HepG2 (cell line): ENCODE results near the gene MAP4K3. TPM values are rescaled to one million over a fixed set of nuclear protein-coding genes. Genes with fewer than 3 reads are reported as not detected.

Experiments used
- ATF7-NPFF ChIP-seq: sonication (generic); formaldehyde crosslinking; IDR thresholded peaks from 2 replicates; pipeline ENCODE4 v1.8.1; 2023; ENCODE audit warnings: mild to moderate bottlenecking, low read depth, missing genetic modification reagents, moderate library complexity
- IRX3 ChIP-seq: sonication (generic); formaldehyde crosslinking; IDR thresholded peaks from 2 replicates; pipeline ENCODE4 v1.8.1; 2023; ENCODE audit warnings: mild to moderate bottlenecking, low read depth, missing genetic modification reagents, borderline replicate concordance
- KDM2A ChIP-seq: sonication (generic); formaldehyde crosslinking; IDR thresholded peaks from 2 replicates; pipeline ENCODE4 v1.4.0; 2020; ENCODE audit warnings: low read depth, missing genetic modification reagents, borderline replicate concordance
- MAFK ChIP-seq, 2 experiments: IDR thresholded peaks in 1 of 2; conservative IDR thresholded peaks in 1 of 2; 2 replicates each; pipeline ENCODE4 v1.6.1; 2011; ENCODE audit warnings: improper control_type of control experiment in 2 of 2, low read length in 2 of 2
- MATR3 ChIP-seq: sonication (generic); formaldehyde crosslinking; IDR thresholded peaks from 2 replicates; pipeline ENCODE4 v1.4.0; 2020; ENCODE audit warnings: missing genetic modification reagents
- PAF1 ChIP-seq: IDR thresholded peaks from 2 replicates; pipeline ENCODE4 v1.6.1; 2016; ENCODE audit warnings: missing genetic modification reagents, missing compliant biosample characterization
- REXO4 ChIP-seq: sonication (generic); formaldehyde crosslinking; IDR thresholded peaks from 2 replicates; pipeline ENCODE4 v1.8.0; 2022; ENCODE audit warnings: missing genetic modification reagents, mild to moderate bottlenecking, borderline replicate concordance
- RNF2 ChIP-seq: fragments of 450-650 bp; conservative IDR thresholded peaks from 2 replicates; pipeline ENCODE4 v1.6.1; 2016; ENCODE audit warnings: low read depth
- SP4 ChIP-seq: sonication (generic); formaldehyde crosslinking; IDR thresholded peaks from 2 replicates; pipeline ENCODE4 v1.8.1; 2023; ENCODE audit warnings: mild to moderate bottlenecking, missing genetic modification reagents
- TEAD2 ChIP-seq: sonication (generic); formaldehyde crosslinking; IDR thresholded peaks from 2 replicates; pipeline ENCODE4 v1.9.0; 2021; ENCODE audit warnings: missing genetic modification reagents
- TP53 ChIP-seq: sonication (generic); formaldehyde crosslinking; conservative IDR thresholded peaks from 2 replicates; pipeline ENCODE4 v1.4.0; 2020; ENCODE audit warnings: missing genetic modification reagents
- ZNF224 ChIP-seq: sonication (generic); formaldehyde crosslinking; IDR thresholded peaks from 2 replicates; pipeline ENCODE4 v1.5.0; 2020; ENCODE audit warnings: mild to moderate bottlenecking, missing genetic modification reagents
- ZNF292 ChIP-seq: sonication (generic); formaldehyde crosslinking; IDR thresholded peaks from 2 replicates; pipeline ENCODE4 v1.8.1; 2022; ENCODE audit warnings: mild to moderate bottlenecking, low read depth, missing genetic modification reagents, borderline replicate concordance
- ZNF33A ChIP-seq: sonication (generic); formaldehyde crosslinking; IDR thresholded peaks from 2 replicates; pipeline ENCODE4 v1.5.1; 2020; ENCODE audit warnings: missing genetic modification reagents, mild to moderate bottlenecking, moderate library complexity, borderline replicate concordance
- ZNF484 ChIP-seq: sonication (generic); formaldehyde crosslinking; IDR thresholded peaks from 2 replicates; pipeline ENCODE4 v1.5.1; 2020; ENCODE audit warnings: mild to moderate bottlenecking, low read depth, missing genetic modification reagents, borderline replicate concordance
- ZNF629 ChIP-seq: sonication (generic); formaldehyde crosslinking; conservative IDR thresholded peaks from 2 replicates; pipeline ENCODE4 v1.5.0; 2020; ENCODE audit warnings: missing genetic modification reagents
- ZNF704 ChIP-seq: sonication (generic); formaldehyde crosslinking; IDR thresholded peaks from 2 replicates; pipeline ENCODE4 v1.8.1; 2023; ENCODE audit warnings: mild to moderate bottlenecking, inconsistent platforms, moderate library complexity, missing genetic modification reagents, borderline replicate concordance
- ZNF782 ChIP-seq: sonication (generic); formaldehyde crosslinking; IDR thresholded peaks from 2 replicates; pipeline ENCODE4 v1.4.0; 2020; ENCODE audit warnings: missing genetic modification reagents, mild to moderate bottlenecking, borderline replicate concordance
- ZSCAN31 ChIP-seq: sonication (generic); formaldehyde crosslinking; IDR thresholded peaks from 2 replicates; pipeline ENCODE4 v1.5.0; 2020; ENCODE audit warnings: low read depth, mild to moderate bottlenecking, missing genetic modification reagents
- polyA plus RNA-seq, 8 experiments: library from polyadenylated mRNA; depleted of rRNA in 3 of 8; stranded (reverse) in 7 of 8; unstranded in 1 of 8; fragments of >200 nt; fragmentation: Illumina TruSeq in 4 of 8; extraction: Trizol in 4 of 8; gene quantifications; 2 replicates each; pipeline versions ENCODE4 v1.2.1 to v1.2.3, GENCODE V29; 2011 to 2016; ENCODE audit warnings: low read depth in 4 of 8, missing spikeins in 1 of 8, mixed read lengths in 1 of 8; ENCODE audit not compliant: insufficient read depth in 1 of 8
- total RNA-seq, 5 experiments: library from RNA; depleted of rRNA; stranded (reverse); fragments of >200 nt; fragmentation: Illumina TruSeq; extraction: Trizol; gene quantifications; 2 replicates each; pipeline ENCODE4 v1.2.3, GENCODE V29; 2016; ENCODE audit warnings: low read depth in 1 of 5
- TF ChIP-seq, protein P1 (sequence below): sonication (generic); formaldehyde crosslinking; IDR thresholded peaks from 2 replicates; pipeline ENCODE4 v1.4.0; 2020; ENCODE audit warnings: missing genetic modification reagents
- TF ChIP-seq, protein P2 (sequence below): sonication (generic); formaldehyde crosslinking; IDR thresholded peaks from 2 replicates; pipeline ENCODE4 v1.4.0; 2020; ENCODE audit warnings: mild to moderate bottlenecking, missing genetic modification reagents
- TF ChIP-seq, protein P3 (sequence below): sonication (generic); formaldehyde crosslinking; IDR thresholded peaks from 2 replicates; pipeline ENCODE4 v1.5.1; 2020; ENCODE audit warnings: missing genetic modification reagents, mild to moderate bottlenecking, borderline replicate concordance

MAP4K3 gene
- total and polyA plus RNA-seq, 2 of the 13 experiments (the other 11 are each of a cell fraction or from before 2014, with no cell fraction given): 45.9 to 53.2 TPM

GRCh38 chr2:39436592-39437521 lies at the start of gene MAP4K3 (continued):
- TF ChIP-seq, protein P1, sequence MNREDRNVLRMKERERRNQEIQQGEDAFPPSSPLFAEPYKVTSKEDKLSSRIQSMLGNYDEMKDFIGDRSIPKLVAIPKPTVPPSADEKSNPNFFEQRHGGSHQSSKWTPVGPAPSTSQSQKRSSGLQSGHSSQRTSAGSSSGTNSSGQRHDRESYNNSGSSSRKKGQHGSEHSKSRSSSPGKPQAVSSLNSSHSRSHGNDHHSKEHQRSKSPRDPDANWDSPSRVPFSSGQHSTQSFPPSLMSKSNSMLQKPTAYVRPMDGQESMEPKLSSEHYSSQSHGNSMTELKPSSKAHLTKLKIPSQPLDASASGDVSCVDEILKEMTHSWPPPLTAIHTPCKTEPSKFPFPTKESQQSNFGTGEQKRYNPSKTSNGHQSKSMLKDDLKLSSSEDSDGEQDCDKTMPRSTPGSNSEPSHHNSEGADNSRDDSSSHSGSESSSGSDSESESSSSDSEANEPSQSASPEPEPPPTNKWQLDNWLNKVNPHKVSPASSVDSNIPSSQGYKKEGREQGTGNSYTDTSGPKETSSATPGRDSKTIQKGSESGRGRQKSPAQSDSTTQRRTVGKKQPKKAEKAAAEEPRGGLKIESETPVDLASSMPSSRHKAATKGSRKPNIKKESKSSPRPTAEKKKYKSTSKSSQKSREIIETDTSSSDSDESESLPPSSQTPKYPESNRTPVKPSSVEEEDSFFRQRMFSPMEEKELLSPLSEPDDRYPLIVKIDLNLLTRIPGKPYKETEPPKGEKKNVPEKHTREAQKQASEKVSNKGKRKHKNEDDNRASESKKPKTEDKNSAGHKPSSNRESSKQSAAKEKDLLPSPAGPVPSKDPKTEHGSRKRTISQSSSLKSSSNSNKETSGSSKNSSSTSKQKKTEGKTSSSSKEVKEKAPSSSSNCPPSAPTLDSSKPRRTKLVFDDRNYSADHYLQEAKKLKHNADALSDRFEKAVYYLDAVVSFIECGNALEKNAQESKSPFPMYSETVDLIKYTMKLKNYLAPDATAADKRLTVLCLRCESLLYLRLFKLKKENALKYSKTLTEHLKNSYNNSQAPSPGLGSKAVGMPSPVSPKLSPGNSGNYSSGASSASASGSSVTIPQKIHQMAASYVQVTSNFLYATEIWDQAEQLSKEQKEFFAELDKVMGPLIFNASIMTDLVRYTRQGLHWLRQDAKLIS (CRISPR knock-in tag): no peak
- TF ChIP-seq, protein P2, sequence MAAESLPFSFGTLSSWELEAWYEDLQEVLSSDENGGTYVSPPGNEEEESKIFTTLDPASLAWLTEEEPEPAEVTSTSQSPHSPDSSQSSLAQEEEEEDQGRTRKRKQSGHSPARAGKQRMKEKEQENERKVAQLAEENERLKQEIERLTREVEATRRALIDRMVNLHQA (CRISPR knock-in tag): no peak
- TF ChIP-seq KDM2A (CRISPR knock-in tag) (peak; percentile 85; the same call in 1 of the 2 replicates), TEAD2 (CRISPR knock-in tag) (no peak), MAFK (conservative IDR thresholded peaks at IDR 0.05 in 1 of 2, IDR thresholded peaks at IDR 0.05 in 1 of 2; ENCODE audit: low read length in 2 of 2) (peak; percentile 34 to 56; a peak in 3 of 4 replicates), ZNF484 (0 out of 2 replicates have a peak, but pooled peaks have one; percentile 7), MATR3 (no peak), ZNF224 (CRISPR knock-in tag) (no peak), REXO4 (CRISPR knock-in tag) (no peak), ZNF782 (CRISPR knock-in tag) (no peak; the same call in 1 of the 2 replicates), SP4 (CRISPR knock-in tag) (peak; percentile 62), ZNF292 (CRISPR knock-in tag) (peak; percentile 64), TP53 (no peak), RNF2 (0 out of 2 replicates have a peak, but pooled peaks have one; percentile 33), ATF7-NPFF (peak; percentile 48), PAF1 (CRISPR knock-in tag) (no peak), ZNF33A (no peak), ZNF704 (0 out of 2 replicates have a peak, but pooled peaks have one; percentile 16), ZNF629 (CRISPR knock-in tag) (peak; percentile 6; the same call in 1 of the 2 replicates), ZSCAN31 (CRISPR knock-in tag) (peak; percentile 51), IRX3 (CRISPR knock-in tag) (peak; percentile 86; the same call in 1 of the 2 replicates)
- TF ChIP-seq, protein P3, sequence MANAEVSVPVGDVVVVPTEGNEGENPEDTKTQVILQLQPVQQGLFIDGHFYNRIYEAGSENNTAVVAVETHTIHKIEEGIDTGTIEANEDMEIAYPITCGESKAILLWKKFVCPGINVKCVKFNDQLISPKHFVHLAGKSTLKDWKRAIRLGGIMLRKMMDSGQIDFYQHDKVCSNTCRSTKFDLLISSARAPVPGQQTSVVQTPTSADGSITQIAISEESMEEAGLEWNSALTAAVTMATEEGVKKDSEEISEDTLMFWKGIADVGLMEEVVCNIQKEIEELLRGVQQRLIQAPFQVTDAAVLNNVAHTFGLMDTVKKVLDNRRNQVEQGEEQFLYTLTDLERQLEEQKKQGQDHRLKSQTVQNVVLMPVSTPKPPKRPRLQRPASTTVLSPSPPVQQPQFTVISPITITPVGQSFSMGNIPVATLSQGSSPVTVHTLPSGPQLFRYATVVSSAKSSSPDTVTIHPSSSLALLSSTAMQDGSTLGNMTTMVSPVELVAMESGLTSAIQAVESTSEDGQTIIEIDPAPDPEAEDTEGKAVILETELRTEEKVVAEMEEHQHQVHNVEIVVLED (CRISPR knock-in tag): no peak
